GM18867 (cell line): ENCODE results near the gene TBC1D1.

ENCODE experiments used
- ATAC-seq: cut with Tn5 transposase; IDR thresholded peaks from one replicate; pipeline ENCODE4 v1.9.1; 2021; ENCODE audit warnings: mild to moderate bottlenecking, moderate library complexity; ENCODE audit not compliant: unreplicated experiment

TBC1D1 gene

GRCh38 chr4:38044060-38044459 lies 153.2 kb downstream of the TBC1D1 start:
- ATAC-seq, result no peak

- no peak for ATAC-seq
Observed at GRCh38 chr4:38045289-38045988, 154.6 kb downstream of the TBC1D1 start.

- ATAC-seq, result no peak
Observed at GRCh38 chr4:38046727-38047489, 156.0 kb downstream of the TBC1D1 start.

- no peak for ATAC-seq
Observed at GRCh38 chr4:38049545-38050170, 158.8 kb downstream of the TBC1D1 start.

- ATAC-seq, result no peak
Observed at GRCh38 chr4:38050560-38051350, 159.9 kb downstream of the TBC1D1 start.

- no peak for ATAC-seq
Observed at GRCh38 chr4:38055566-38055965, 164.7 kb downstream of the TBC1D1 start.

- ATAC-seq, result no peak
Observed at GRCh38 chr4:38056011-38056685, 165.3 kb downstream of the TBC1D1 start.

- no peak for ATAC-seq
Observed at GRCh38 chr4:38058151-38058550, 167.3 kb downstream of the TBC1D1 start.

GRCh38 chr4:38060829-38061431 lies 170.0 kb downstream of the TBC1D1 start:
- no peak for ATAC-seq

- no peak for ATAC-seq
Observed at GRCh38 chr4:38062088-38062775, 171.3 kb downstream of the TBC1D1 start.

GRCh38 chr4:38062776-38063097 lies 171.9 kb downstream of the TBC1D1 start:
- ATAC-seq, result no peak

- no peak for ATAC-seq
Observed at GRCh38 chr4:38065176-38065575, 174.3 kb downstream of the TBC1D1 start.

- no peak for ATAC-seq
Observed at GRCh38 chr4:38065900-38066299, 175.0 kb downstream of the TBC1D1 start.

GRCh38 chr4:38067499-38067898 lies 176.6 kb downstream of the TBC1D1 start:
- ATAC-seq, result no peak

- ATAC-seq, result no peak
Observed at GRCh38 chr4:38068107-38068506, 177.2 kb downstream of the TBC1D1 start.

GRCh38 chr4:38069271-38069760 lies 178.4 kb downstream of the TBC1D1 start:
- ATAC-seq, result no peak

GRCh38 chr4:38071801-38072431 lies 181.0 kb downstream of the TBC1D1 start:
- no peak for ATAC-seq

GRCh38 chr4:38072578-38072977 lies 181.7 kb downstream of the TBC1D1 start:
- no peak for ATAC-seq

- no peak for ATAC-seq
Observed at GRCh38 chr4:38073596-38074234, 182.8 kb downstream of the TBC1D1 start.
